GM12878 (cell line): ENCODE results near the gene BCLAF1. TPM values are rescaled to one million over a fixed set of nuclear protein-coding genes. Genes with fewer than 3 reads are reported as not detected.

Source experiments
- ATAC-seq: fragments of 200-7000 bp; cut with Tn5 transposase; 3 replicates; pipeline ENCODE4 v1.9.1; 2020; ENCODE audit warnings: mild to moderate bottlenecking, moderate library complexity
- BruUV-seq: library from RNA; stranded (reverse); fragments of 400-500 nt; replicated peaks from 2 replicates; lab custom pipeline; 2021; lab: Mats Ljungman, UMichigan
- CTCF ChIA-PET: fragments of 300-600 bp; sonication (Branson Sonifier 250); formaldehyde crosslinking; extraction: SDS; loops from one replicate; lab custom pipeline; 2021; ENCODE audit warnings: inconsistent platforms; lab: Yijun Ruan, JAX
- POLR2A ChIA-PET: fragments of 350-600 bp; formaldehyde crosslinking; extraction: SDS; loops from one replicate; lab custom pipeline; 2021; ENCODE audit warnings: inconsistent platforms; lab: Charles Lee
- RAD21 ChIA-PET: fragments of 300-600 bp; sonication (Branson Sonifier 250); formaldehyde crosslinking; loops from one replicate; lab custom pipeline; 2023; ENCODE audit warnings: antibody characterized with exemption; ENCODE audit not compliant: unreplicated experiment; lab: Charles Lee
- SMC1A ChIA-PET: fragments of 300-600 bp; sonication (Branson Sonifier 250); formaldehyde crosslinking; loops from one replicate; lab custom pipeline; 2023; ENCODE audit not compliant: unreplicated experiment, uncharacterized antibody; lab: Charles Lee
- DNase-seq: peaks from one replicate; pipeline ENCODE4 v3.0.0-alpha.2; 2011; ENCODE audit warnings: low read depth, low spot score
- FAIRE-seq: peaks from 3 replicates; lab custom pipeline; 2011; peaks lifted over from hg19 to GRCh38; lab: Jason Lieb, UNC
- H2AFZ ChIP-seq: 2 replicates; pipeline ENCODE4 v1.6.0; 2011; ENCODE audit warnings: low read depth, low read length, control low read depth; ENCODE audit not compliant: control insufficient read depth
- H3K27ac ChIP-seq: 2 replicates; pipeline ENCODE4 v1.5.1; 2011; ENCODE audit warnings: control low read depth; ENCODE audit not compliant: control insufficient read depth, insufficient read depth
- H3K27me3 ChIP-seq, 2 experiments: replicated peaks in 1 of 2; 2 replicates each; pipeline versions ENCODE4 v1.6.0 to v1.6.1; 2011; ENCODE audit warnings: low read length in 1 of 2; ENCODE audit not compliant: control insufficient read depth in 2 of 2, insufficient read depth in 2 of 2
- H3K36me3 ChIP-seq, 2 experiments: 2 replicates each; pipeline ENCODE4 v1.5.1; 2011; ENCODE audit warnings: low read length in 1 of 2; ENCODE audit not compliant: control insufficient read depth in 2 of 2, insufficient read depth in 2 of 2
- H3K4me1 ChIP-seq: 2 replicates; pipeline ENCODE4 v1.6.1; 2011; ENCODE audit warnings: mild to moderate bottlenecking, low read length, moderate library complexity, mixed read lengths; ENCODE audit not compliant: control insufficient read depth, insufficient read depth
- H3K4me2 ChIP-seq: 2 replicates; pipeline ENCODE4 v1.6.0; 2011; ENCODE audit warnings: control low read depth; ENCODE audit not compliant: control insufficient read depth, insufficient read depth
- H3K4me3 ChIP-seq: fragments of 200-600 bp; sonication (generic); 2 replicates; pipeline ENCODE4 v1.5.1; 2016
- H3K79me2 ChIP-seq: 2 replicates; pipeline ENCODE4 v1.6.0; 2011; ENCODE audit warnings: low read length; ENCODE audit not compliant: control insufficient read depth, insufficient read depth
- H3K9ac ChIP-seq: 2 replicates; pipeline ENCODE4 v1.8.0; 2011; ENCODE audit warnings: low read length, control low read depth, mixed read lengths; ENCODE audit not compliant: control insufficient read depth, insufficient read depth
- H3K9me3 ChIP-seq: replicated peaks from 3 replicates; pipeline ENCODE4 v1.5.1; 2011; ENCODE audit warnings: mild to moderate bottlenecking, low read length; ENCODE audit not compliant: control insufficient read depth, insufficient read depth
- H4K20me1 ChIP-seq: 2 replicates; pipeline ENCODE4 v1.6.0; 2011; ENCODE audit not compliant: control insufficient read depth, insufficient read depth
- BMI1 ChIP-seq: fragments of 450-650 bp; IDR thresholded peaks from 2 replicates; pipeline ENCODE4 v1.6.1; 2016; ENCODE audit warnings: mild to moderate bottlenecking, moderate library complexity, borderline replicate concordance
- IKZF2 ChIP-seq, 2 experiments: fragments of 450-650 bp; IDR thresholded peaks; 2 replicates each; pipeline ENCODE4 v1.6.1; 2017; ENCODE audit warnings: mild to moderate bottlenecking in 2 of 2, moderate library complexity in 2 of 2
- TCF12 ChIP-seq: IDR thresholded peaks from 2 replicates; pipeline ENCODE4 v1.6.1; 2011; ENCODE audit warnings: low read depth, mild to moderate bottlenecking, low read length
- WGBS: methylation state at CpG from one replicate; pipeline ENCODE4 v1.1.6; 2016; ENCODE audit warnings: low lambda C conversion rate; ENCODE audit not compliant: insufficient replicate concordance, insufficient coverage; ENCODE audit errors: missing lambda C conversion rate; 5-methylcytosine and 5-hydroxymethylcytosine counted together
- in situ Hi-C: fragments of 300-500 bp; cut with MboI; formaldehyde crosslinking; loops from 9 replicates; pipeline ENCODE4 v1.14.3; 2018; ENCODE audit warnings: mixed read lengths
- intact Hi-C: fragments of 100-400 bp; cut with micrococcal nuclease; formaldehyde crosslinking; loops from one replicate; pipeline ENCODE4 v1.14.2; 2022; ENCODE audit not compliant: unreplicated experiment
- polyA plus RNA-seq, 11 experiments: library from polyadenylated mRNA; depleted of rRNA in 4 of 11; unstranded in 6 of 11; stranded (reverse) in 5 of 11; fragments of >200 nt; fragmentation: Nextera tagmentation in 4 of 11; fragmentation: Illumina TruSeq in 1 of 11; extraction: Ambion mirVana in 4 of 11; extraction: Trizol in 1 of 11; gene quantifications; 1 replicate in 1 of 11; 2 replicates in 10 of 11; pipeline versions ENCODE4 v1.2.1 to v1.2.3, GENCODE V29; 2011 to 2016; ENCODE audit warnings: inconsistent platforms in 2 of 11, missing spikeins in 2 of 11, low read depth in 1 of 11
- total RNA-seq, 4 experiments: library from RNA; depleted of rRNA in 3 of 4; stranded (reverse); fragments of >200 nt in 3 of 4; fragmentation: Illumina TruSeq in 1 of 4; extraction: Trizol in 1 of 4; gene quantifications; 2 replicates each; pipeline versions ENCODE4 v1.2.1 to v1.2.3, GENCODE V29; 2013 to 2021
- TF ChIP-seq, protein P1 (sequence below): fragments of 450-650 bp; IDR thresholded peaks from 2 replicates; pipeline ENCODE4 v1.6.1; 2016; ENCODE audit warnings: mild to moderate bottlenecking, moderate library complexity, borderline replicate concordance

Gene BCLAF1
- total and polyA plus RNA-seq, 10 of the 15 experiments (the other 5 are each of a cell fraction or from before 2014, with no cell fraction given): 56.0 to 223 (median 114) TPM

DNA sequence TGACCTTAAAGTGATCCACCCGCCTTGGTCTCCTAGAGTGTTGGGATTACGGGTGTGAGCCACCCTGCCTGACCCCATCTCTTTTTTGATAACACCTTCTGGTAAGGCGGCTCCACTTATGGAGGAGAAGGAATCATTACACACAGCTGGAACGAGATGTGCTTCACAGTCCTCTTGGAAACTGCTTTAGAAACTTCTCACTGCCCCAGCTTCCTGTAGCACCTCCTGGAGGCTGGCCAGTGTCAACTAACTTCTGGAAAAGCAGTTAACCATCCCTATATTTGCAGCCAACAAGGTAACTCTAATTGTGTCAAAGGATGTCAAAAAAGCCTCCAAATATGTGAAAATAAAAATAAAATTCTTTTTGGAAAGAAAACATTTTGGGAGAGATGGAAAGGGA, 48.8 kb upstream of the BCLAF1 start (continued):
- TF ChIP-seq, protein P1, sequence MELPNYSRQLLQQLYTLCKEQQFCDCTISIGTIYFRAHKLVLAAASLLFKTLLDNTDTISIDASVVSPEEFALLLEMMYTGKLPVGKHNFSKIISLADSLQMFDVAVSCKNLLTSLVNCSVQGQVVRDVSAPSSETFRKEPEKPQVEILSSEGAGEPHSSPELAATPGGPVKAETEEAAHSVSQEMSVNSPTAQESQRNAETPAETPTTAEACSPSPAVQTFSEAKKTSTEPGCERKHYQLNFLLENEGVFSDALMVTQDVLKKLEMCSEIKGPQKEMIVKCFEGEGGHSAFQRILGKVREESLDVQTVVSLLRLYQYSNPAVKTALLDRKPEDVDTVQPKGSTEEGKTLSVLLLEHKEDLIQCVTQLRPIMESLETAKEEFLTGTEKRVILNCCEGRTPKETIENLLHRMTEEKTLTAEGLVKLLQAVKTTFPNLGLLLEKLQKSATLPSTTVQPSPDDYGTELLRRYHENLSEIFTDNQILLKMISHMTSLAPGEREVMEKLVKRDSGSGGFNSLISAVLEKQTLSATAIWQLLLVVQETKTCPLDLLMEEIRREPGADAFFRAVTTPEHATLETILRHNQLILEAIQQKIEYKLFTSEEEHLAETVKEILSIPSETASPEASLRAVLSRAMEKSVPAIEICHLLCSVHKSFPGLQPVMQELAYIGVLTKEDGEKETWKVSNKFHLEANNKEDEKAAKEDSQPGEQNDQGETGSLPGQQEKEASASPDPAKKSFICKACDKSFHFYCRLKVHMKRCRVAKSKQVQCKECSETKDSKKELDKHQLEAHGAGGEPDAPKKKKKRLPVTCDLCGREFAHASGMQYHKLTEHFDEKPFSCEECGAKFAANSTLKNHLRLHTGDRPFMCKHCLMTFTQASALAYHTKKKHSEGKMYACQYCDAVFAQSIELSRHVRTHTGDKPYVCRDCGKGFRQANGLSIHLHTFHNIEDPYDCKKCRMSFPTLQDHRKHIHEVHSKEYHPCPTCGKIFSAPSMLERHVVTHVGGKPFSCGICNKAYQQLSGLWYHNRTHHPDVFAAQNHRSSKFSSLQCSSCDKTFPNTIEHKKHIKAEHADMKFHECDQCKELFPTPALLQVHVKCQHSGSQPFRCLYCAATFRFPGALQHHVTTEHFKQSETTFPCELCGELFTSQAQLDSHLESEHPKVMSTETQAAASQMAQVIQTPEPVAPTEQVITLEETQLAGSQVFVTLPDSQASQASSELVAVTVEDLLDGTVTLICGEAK: no peak
- no peak for TF ChIP-seq IKZF2 (IDR thresholded peaks at IDR 0.05)
- no peak for TF ChIP-seq BMI1

DNA sequence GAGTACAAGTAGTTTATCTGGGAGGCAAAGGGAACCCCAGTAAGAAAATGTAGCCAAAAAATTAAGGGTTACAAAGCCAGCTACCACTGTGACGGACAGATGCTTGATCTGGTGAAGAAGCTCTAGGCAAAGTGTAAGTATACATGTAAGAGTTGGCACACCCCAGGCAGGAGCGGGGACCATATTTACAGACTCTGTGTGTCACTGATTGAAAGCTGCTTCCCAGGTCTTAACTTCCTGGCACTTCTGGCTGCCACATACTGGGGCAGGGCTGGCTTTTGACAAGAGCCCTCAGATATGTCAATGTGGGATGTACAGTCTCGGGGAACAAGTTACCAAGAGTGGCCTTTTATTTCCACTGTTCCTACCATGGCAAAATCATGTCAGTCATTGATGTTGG, 48.0 kb upstream of the BCLAF1 start:
- no peaks in the 10 kb centered on the region for H4K20me1 ChIP-seq

More for the DNA sequence above, 48.0 kb upstream of the BCLAF1 start:
- BruUV-seq: no TSS peak
- no peak overlapping the region for H3K4me2 ChIP-seq
- 46% methylated on average over 3 of the region's 3 CpGs for WGBS
- in situ Hi-C loops: no loop called here
- FAIRE-seq: no peak
- DNase-seq: no peak
- ChIA-PET CTCF (no interaction called here), POLR2A (no interaction called here), SMC1A (interaction anchor here (0.9 kb wide), 1 partner anchor 14 kb away, joined by 3 read pairs; no protein-coding TSS in a partner anchor), RAD21 (interaction anchor here (1.0 kb wide), 1 partner anchor 21 kb away, joined by 3 read pairs; no protein-coding TSS in a partner anchor)
- intact Hi-C loops: no loop called here
- H3K4me1 ChIP-seq: no peaks in the 10 kb centered on the region
- no peak overlapping the region for H3K9ac ChIP-seq
- ATAC-seq: no peak
- H2AFZ ChIP-seq: no peak overlapping the region
- no peak overlapping the region for H3K4me3 ChIP-seq
- no peaks in the 10 kb centered on the region for H3K36me3 ChIP-seq
- H3K27me3 ChIP-seq: no peaks in the 10 kb centered on the region; a peak in 2 of 4 replicates
- no peaks in the 10 kb centered on the region for H3K9me3 ChIP-seq
- no peaks in the 10 kb centered on the region for H3K79me2 ChIP-seq
- TF ChIP-seq TCF12: no peak
- H3K27ac ChIP-seq: no peak overlapping the region
